GM12801 (cell line): ENCODE measurements around the gene IL21.

ENCODE experiments used
- CTCF ChIP-seq: IDR thresholded peaks from one replicate; pipeline ENCODE4 v1.5.1; 2011; ENCODE audit warnings: control low read depth; ENCODE audit not compliant: insufficient read length; ENCODE audit errors: extremely low read depth

The IL21 gene

GRCh38 chr4:122650148-122650547 lies 29.3 kb upstream of the IL21 start:
- no peak for TF ChIP-seq CTCF

GRCh38 chr4:122647656-122648055 lies 26.8 kb upstream of the IL21 start:
- TF ChIP-seq CTCF: no peak

GRCh38 chr4:122643257-122643656 lies 22.4 kb upstream of the IL21 start:
- no peak for TF ChIP-seq CTCF

GRCh38 chr4:122639181-122639580 lies 18.3 kb upstream of the IL21 start:
- no peak for TF ChIP-seq CTCF

- no peak for TF ChIP-seq CTCF
Observed at GRCh38 chr4:122636697-122637096, 15.8 kb upstream of the IL21 start.

- TF ChIP-seq CTCF: no peak
Observed at GRCh38 chr4:122635205-122635604, 14.3 kb upstream of the IL21 start.

- no peak for TF ChIP-seq CTCF
Observed at GRCh38 chr4:122633211-122633610, 12.3 kb upstream of the IL21 start.
